K562 (cell line): ENCODE measurements around the gene PCSK2. TPM values are rescaled to one million over a fixed set of nuclear protein-coding genes. Genes with fewer than 3 reads are reported as not detected.

ENCODE experiments used
- ATAC-seq: fragments of 200-7000 bp; cut with Tn5 transposase; 3 replicates; pipeline ENCODE4 v1.9.1; 2020; ENCODE audit warnings: moderate library complexity
- BruUV-seq: library from RNA; stranded (reverse); fragments of 400-500 nt; replicated peaks from 2 replicates; lab custom pipeline; 2021; lab: Mats Ljungman, UMichigan
- CTCF ChIA-PET: fragments of 300-600 bp; formaldehyde crosslinking; extraction: SDS; loops from one replicate; lab custom pipeline; 2021; ENCODE audit warnings: low intra/inter-chr PET ratio; lab: Yijun Ruan, JAX
- POLR2A ChIA-PET: fragments of 300-600, 350-650 bp; sonication (Branson Sonifier 250); formaldehyde crosslinking; extraction: SDS; loops from one replicate; lab custom pipeline; 2021; ENCODE audit warnings: antibody characterized with exemption, inconsistent platforms; lab: Yijun Ruan, JAX
- DNase-seq, 4 experiments: peaks; one replicate each; pipeline versions ENCODE4 v3.0.0 to v3.0.0-alpha.2; 2011 to 2018; ENCODE audit warnings: low spot score in 3 of 4, mixed read lengths in 3 of 4; ENCODE audit errors: extremely low read depth in 1 of 4
- FAIRE-seq: peaks from 2 replicates; lab custom pipeline; 2011; peaks lifted over from hg19 to GRCh38; lab: Jason Lieb, UNC
- H2AFZ ChIP-seq: 2 replicates; pipeline ENCODE4 v1.6.0; 2011; ENCODE audit warnings: low read depth, low read length, control low read depth, inconsistent platforms
- H3K27ac ChIP-seq: fragments of 200-600 bp; 3 replicates; pipeline ENCODE4 v1.8.0; 2011; ENCODE audit warnings: low read depth, mild to moderate bottlenecking, control low read depth, inconsistent platforms, low read length, moderate library complexity, mixed read lengths; ENCODE audit errors: extremely low read depth
- H3K27me3 ChIP-seq, 2 experiments: fragments of 300-600 bp in 1 of 2; 2 replicates in 1 of 2; 3 replicates in 1 of 2; pipeline versions ENCODE4 v1.6.0 to v1.8.0; 2011; ENCODE audit warnings: inconsistent platforms in 2 of 2, low read length in 2 of 2, mild to moderate bottlenecking in 1 of 2, mixed read lengths in 1 of 2, moderate library complexity in 1 of 2; ENCODE audit not compliant: control insufficient read depth in 2 of 2, insufficient read depth in 2 of 2
- H3K36me3 ChIP-seq: fragments of 300-600 bp; 3 replicates; pipeline ENCODE4 v1.8.0; 2011; ENCODE audit warnings: mild to moderate bottlenecking, low read length, inconsistent platforms; ENCODE audit not compliant: control insufficient read depth, insufficient read depth
- H3K4me1 ChIP-seq, 2 experiments: fragments of 200-600 bp in 1 of 2; replicated peaks in 1 of 2; 2 replicates in 1 of 2; 3 replicates in 1 of 2; pipeline versions ENCODE4 v1.5.1 to v1.8.0; 2011; ENCODE audit warnings: inconsistent platforms in 2 of 2, low read length in 2 of 2, mild to moderate bottlenecking in 1 of 2, mixed read lengths in 1 of 2, moderate library complexity in 1 of 2; ENCODE audit not compliant: control insufficient read depth in 2 of 2, insufficient read depth in 2 of 2
- H3K4me2 ChIP-seq: 2 replicates; pipeline ENCODE4 v1.6.1; 2011; ENCODE audit warnings: low read length, control low read depth, inconsistent platforms, mixed read lengths; ENCODE audit not compliant: insufficient read depth
- H3K4me3 ChIP-seq: fragments of 200-600 bp; sonication (generic), shearing (Covaris generic); 2 replicates; pipeline ENCODE4 v1.5.1; 2016; ENCODE audit warnings: control low read depth, inconsistent platforms
- H3K79me2 ChIP-seq: fragments of 200-600 bp; 3 replicates; pipeline ENCODE4 v1.8.0; 2011; ENCODE audit warnings: low read length, inconsistent platforms; ENCODE audit not compliant: control insufficient read depth, insufficient read depth
- H3K9ac ChIP-seq, 2 experiments: 2 replicates each; pipeline versions ENCODE4 v1.6.0 to v1.6.1; 2011; ENCODE audit warnings: low read depth in 2 of 2, low read length in 2 of 2, control low read depth in 1 of 2, inconsistent platforms in 1 of 2, mild to moderate bottlenecking in 1 of 2, mixed read lengths in 1 of 2; ENCODE audit not compliant: insufficient read depth in 1 of 2
- H3K9me1 ChIP-seq: one replicate; pipeline ENCODE4 v1.6.0; 2011; ENCODE audit warnings: inconsistent platforms, mild to moderate bottlenecking, low read length, moderate library complexity; ENCODE audit not compliant: control insufficient read depth, insufficient read depth
- H3K9me3 ChIP-seq: replicated peaks from 2 replicates; pipeline ENCODE4 v1.5.1; 2011; ENCODE audit warnings: low read depth, low read length, inconsistent platforms; ENCODE audit not compliant: control insufficient read depth, insufficient read depth
- H4K20me1 ChIP-seq: replicated peaks from 2 replicates; pipeline ENCODE4 v1.6.1; 2011; ENCODE audit warnings: low read length, inconsistent platforms, mixed read lengths; ENCODE audit not compliant: control insufficient read depth, insufficient read depth
- ADNP ChIP-seq: fragments of 200-800 bp; sonication (Bioruptor generic); IDR thresholded peaks from 2 replicates; pipeline ENCODE4 v1.6.1; 2016; ENCODE audit warnings: missing genetic modification characterization, missing compliant biosample characterization
- ARID1B ChIP-seq: fragments of 450-650 bp; IDR thresholded peaks from 2 replicates; pipeline ENCODE4 v1.6.1; 2016; ENCODE audit warnings: antibody characterized with exemption, mild to moderate bottlenecking, inconsistent platforms
- CTCFL ChIP-seq: IDR thresholded peaks from 2 replicates; pipeline ENCODE4 v1.6.1; 2011; ENCODE audit warnings: borderline replicate concordance, low read depth, mild to moderate bottlenecking, moderate library complexity, low read length; ENCODE audit not compliant: insufficient read depth, poor library complexity, severe bottlenecking
- DDX20 ChIP-seq: fragments of 450-650 bp; IDR thresholded peaks from 2 replicates; pipeline ENCODE4 v1.6.1; 2016; ENCODE audit warnings: missing genetic modification characterization, low read depth, mild to moderate bottlenecking, missing compliant biosample characterization, moderate library complexity
- FOXJ2 ChIP-seq: fragments of 200-800 bp; sonication (Bioruptor generic); IDR thresholded peaks from 2 replicates; pipeline ENCODE4 v1.6.1; 2016; ENCODE audit warnings: missing genetic modification characterization, missing compliant biosample characterization
- IFI16 ChIP-seq: fragments of 250-450 bp; sonication (Bioruptor Pico); IDR thresholded peaks from 2 replicates; pipeline ENCODE4 v2.1.2; 2022; ENCODE audit warnings: mild to moderate bottlenecking, inconsistent platforms
- SAP30 ChIP-seq: fragments of 200-600 bp; sonication (generic); IDR thresholded peaks from 2 replicates; pipeline ENCODE4 v1.6.1; 2012; ENCODE audit warnings: borderline replicate concordance, low read depth, mild to moderate bottlenecking, moderate library complexity, low read length, control low read depth, inconsistent platforms; ENCODE audit not compliant: insufficient read depth, poor library complexity, severe bottlenecking
- SRSF7 ChIP-seq: fragments of 200-400 bp; formaldehyde crosslinking; optimal IDR thresholded peaks from 2 replicates; pipeline ENCODE3; 2017; ENCODE audit warnings: mild to moderate bottlenecking, low read depth, low read length
- TAF1 ChIP-seq: IDR thresholded peaks from 2 replicates; pipeline ENCODE4 v1.6.1; 2011; ENCODE audit warnings: mild to moderate bottlenecking, low read length, moderate library complexity; ENCODE audit not compliant: insufficient read depth, control insufficient read depth, severe bottlenecking; ENCODE audit errors: extremely low read depth
- ZNF3 ChIP-seq: fragments of 250-450 bp; sonication (Bioruptor Pico); IDR thresholded peaks from 2 replicates; pipeline ENCODE4 v1.5.0; 2021; ENCODE audit warnings: mild to moderate bottlenecking, moderate library complexity
- ZNF740 ChIP-seq, 3 experiments: fragments of 200-800 bp in 1 of 3; sonication (Bioruptor generic) in 1 of 3; sonication (generic) in 1 of 3; formaldehyde crosslinking in 1 of 3; IDR thresholded peaks; 2 replicates each; pipeline versions ENCODE4 v1.6.1 to v1.8.0; 2016 to 2022; ENCODE audit warnings: mild to moderate bottlenecking in 2 of 3, missing compliant biosample characterization in 2 of 3, missing genetic modification characterization in 2 of 3, missing genetic modification reagents in 1 of 3
- ZNF780A ChIP-seq: fragments of 250-450 bp; sonication (Bioruptor Pico); IDR thresholded peaks from 2 replicates; pipeline ENCODE4 v1.5.0; 2021; ENCODE audit warnings: mild to moderate bottlenecking
- WGBS: fragments of 100-300 bp; shearing (Covaris generic); methylation state at CpG from one replicate; pipeline ENCODE4 v1.1.6; 2016; ENCODE audit warnings: low coverage, mixed read lengths; ENCODE audit not compliant: insufficient coverage; ENCODE audit errors: missing lambda C conversion rate; 5-methylcytosine and 5-hydroxymethylcytosine counted together
- in situ Hi-C: fragments of 300-500 bp; cut with MboI; formaldehyde crosslinking; loops from 4 replicates; pipeline ENCODE4 v1.15.0; 2018; ENCODE audit warnings: inconsistent platforms, mixed read lengths
- intact Hi-C: fragments of 100-400 bp; cut with micrococcal nuclease; formaldehyde crosslinking; loops from 2 replicates; pipeline ENCODE4 v1.14.2; 2022
- polyA plus RNA-seq, 8 experiments: library from polyadenylated mRNA; depleted of rRNA in 4 of 8; stranded (reverse) in 5 of 8; unstranded in 3 of 8; fragments of >200 nt; fragmentation: Nextera tagmentation in 2 of 8; fragmentation: Illumina TruSeq in 1 of 8; extraction: Ambion mirVana in 2 of 8; extraction: Trizol in 1 of 8; gene quantifications; 2 replicates each; pipeline versions ENCODE4 v1.2.1 to v1.2.3, GENCODE V29; 2011 to 2014; ENCODE audit warnings: inconsistent platforms in 1 of 8, missing spikeins in 1 of 8
- total RNA-seq, 7 experiments: library from RNA; depleted of rRNA in 6 of 7; stranded (reverse); fragments of >200 nt in 6 of 7; fragmentation: Illumina TruSeq in 2 of 7; extraction: Trizol in 2 of 7; gene quantifications; 2 replicates each; pipeline versions ENCODE4 v1.2.1 to v1.2.3, GENCODE V29; 2011 to 2021; ENCODE audit warnings: low replicate concordance in 1 of 7

Gene PCSK2
- total and polyA plus RNA-seq, 9 of the 15 experiments (the other 6 are each of a cell fraction or from before 2014, with no cell fraction given): 0.04 to 0.07 (median 0.05) TPM; not detected in 6

DNA sequence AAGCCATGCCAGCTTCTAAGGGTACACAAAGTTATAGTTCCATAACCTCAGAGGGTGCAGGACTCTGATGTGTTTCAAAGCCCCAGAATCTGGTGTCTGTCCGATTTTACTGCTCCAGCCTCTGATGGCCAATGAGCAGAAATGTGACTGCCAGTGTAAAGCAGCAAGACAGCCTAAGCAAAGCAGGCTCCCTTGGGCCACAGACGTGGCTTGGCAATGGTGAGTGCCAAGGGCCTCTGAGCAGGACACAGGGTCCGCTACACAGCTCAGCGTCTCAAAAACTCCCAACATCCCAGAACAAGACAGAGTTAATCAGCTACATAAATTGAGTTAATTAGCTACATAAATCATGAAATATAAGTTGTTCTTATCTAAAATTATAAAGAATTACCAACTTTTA, 69.2 kb downstream of the PCSK2 start:
- POLR2A ChIA-PET: no interaction called here
- H3K27me3 ChIP-seq: no peaks in the 10 kb centered on the region
- no peak overlapping the region for H2AFZ ChIP-seq
- no peaks in the 10 kb centered on the region for H3K9me3 ChIP-seq
- in situ Hi-C loops (no loop called here), intact Hi-C loops (no loop called here)
- H3K4me2 ChIP-seq: no peak overlapping the region
- H4K20me1 ChIP-seq: no peaks in the 10 kb centered on the region
- H3K4me3 ChIP-seq: no peak overlapping the region
- H3K9me1 ChIP-seq: no peaks in the 10 kb centered on the region
- H3K27ac ChIP-seq: no peak overlapping the region
- WGBS: 0% methylated on average over 4 of the region's 4 CpGs
- H3K9ac ChIP-seq: no peak overlapping the region
- no peak for DNase-seq
- H3K79me2 ChIP-seq: no peaks in the 10 kb centered on the region
- BruUV-seq: no TSS peak
- no peaks in the 10 kb centered on the region for H3K4me1 ChIP-seq
- ATAC-seq: no peak
- CTCF ChIA-PET: no interaction called here
- no peak for FAIRE-seq
- no peaks in the 10 kb centered on the region for H3K36me3 ChIP-seq
- TF ChIP-seq FOXJ2 (tag) (no peak), DDX20 (tag) (no peak), ZNF3 (CRISPR knock-in tag) (no peak), SRSF7 (no peak), CTCFL (no peak), SAP30 (no peak), ARID1B (no peak), ZNF780A (no peak), IFI16 (no peak), ZNF740 (CRISPR knock-in tag; IDR thresholded peaks at IDR 0.05) (no peak), ZNF740 (tag; IDR thresholded peaks at IDR 0.05) (no peak), TAF1 (no peak), ADNP (tag) (no peak)
